Stomach (tissue), 9 donors: ENCODE data around the gene EIF3D. TPM values are rescaled to one million over a fixed set of nuclear protein-coding genes. Genes with fewer than 3 reads are reported as not detected.
A peak's percentile ranks its signal among the peaks of the same experiment; 100 is the strongest.

Experiments
- DNase-seq, 2 donors: peaks; one replicate each; pipeline versions ENCODE4 v3.0.0 to v3.0.0-alpha.2; 2013 to 2019
- H3K27ac ChIP-seq, 5 donors: fragments of 200-600 bp in 4 of 5; sonication (generic) in 4 of 5; one replicate each; pipeline ENCODE4 v1.5.1; 2013 to 2019; ENCODE audit warnings: mild to moderate bottlenecking in 1 of 5, moderate library complexity in 1 of 5
- H3K27me3 ChIP-seq, 3 donors: fragments of 200-600 bp; sonication (generic); one replicate each; pipeline ENCODE4 v1.5.1; 2017 to 2019; ENCODE audit warnings: mixed run types in 1 of 3
- H3K36me3 ChIP-seq, 4 donors: fragments of 200-600 bp; sonication (generic); 1 replicate in 3 of 4; 2 replicates in 1 of 4; pipeline ENCODE4 v1.5.1; 2016 to 2019
- H3K4me1 ChIP-seq, 4 donors: fragments of 200-600 bp; sonication (generic); one replicate each; pipeline ENCODE4 v1.5.1; 2016 to 2019
- H3K4me3 ChIP-seq, 4 donors: fragments of 200-600 bp; sonication (generic) in 3 of 4; one replicate each; pipeline ENCODE4 v1.5.1; 2016 to 2019; ENCODE audit warnings: mild to moderate bottlenecking in 1 of 4
- H3K9me3 ChIP-seq, 4 donors: fragments of 200-600 bp; sonication (generic); one replicate each; pipeline ENCODE4 v1.5.1; 2016 to 2019
- EP300 ChIP-seq: sonication (generic); formaldehyde crosslinking; IDR thresholded peaks from one replicate; pipeline ENCODE4 v1.6.1; 2017; ENCODE audit warnings: antibody characterized with exemption
- POLR2A ChIP-seq, 4 donors: fragments of 450-650 bp; IDR thresholded peaks; one replicate each; pipeline ENCODE4 v1.6.1; 2016; ENCODE audit warnings: antibody characterized with exemption in 4 of 4, control low read depth in 2 of 4, mild to moderate bottlenecking in 1 of 4, moderate library complexity in 1 of 4
- POLR2AphosphoS5 ChIP-seq, 3 donors: sonication (generic); formaldehyde crosslinking; IDR thresholded peaks; one replicate each; pipeline ENCODE4 v1.6.1; 2016; ENCODE audit warnings: antibody characterized with exemption in 3 of 3
- WGBS, 5 donors: extraction: QIAGEN DNeasy Blood & Tissue Kit in 3 of 5; methylation state at CpG; one replicate each; pipeline versions ENCODE4 v1.1.5 to v1.1.7; 2013 to 2018; 5-methylcytosine and 5-hydroxymethylcytosine counted together
- intact Hi-C: fragments of 100-400 bp; cut with DNase I; formaldehyde crosslinking; loops from one replicate; pipeline ENCODE4 v1.15.1; 2023; ENCODE audit warnings: low total_unique reads
- polyA plus RNA-seq, 3 donors: library from polyadenylated mRNA; stranded (reverse); fragments of 200-250 nt; gene quantifications; one replicate each; pipeline ENCODE4 v1.2.3, GENCODE V29; 2013
- total RNA-seq, 5 donors: library from RNA; depleted of rRNA; stranded (reverse); fragments of >200 nt; gene quantifications; one replicate each; pipeline versions ENCODE4 v1.1.0 to v1.2.3, GENCODE V29; 2014 to 2016
- TF ChIP-seq, protein P1 (sequence below), 7 experiments: fragments of 450-650 bp in 4 of 7; fragments of 200-600 bp in 3 of 7; sonication (generic) in 3 of 7; IDR thresholded peaks; one replicate each; pipeline ENCODE4 v1.5.1; 2016 to 2019; ENCODE audit warnings: antibody characterized with exemption in 7 of 7, control low read depth in 2 of 7, mild to moderate bottlenecking in 1 of 7
- donor health status: healthy with polysubstance abuse.
- donor health status: Bipolar disorder and iron deficiency.
- donor health status: healthy.

Gene EIF3D
- total and polyA plus RNA-seq, 8 donors, result 80.4 to 242 (median 187) TPM

- 86 to 100% (median 95%) methylated on average over 1 of the region's 1 CpG for WGBS, 5 donors
- TF ChIP-seq EP300 (no peak), POLR2AphosphoS5 (IDR thresholded peaks at IDR 0.05) (no peak), POLR2A (IDR thresholded peaks at IDR 0.05) (no peak)
- TF ChIP-seq, protein P1, sequence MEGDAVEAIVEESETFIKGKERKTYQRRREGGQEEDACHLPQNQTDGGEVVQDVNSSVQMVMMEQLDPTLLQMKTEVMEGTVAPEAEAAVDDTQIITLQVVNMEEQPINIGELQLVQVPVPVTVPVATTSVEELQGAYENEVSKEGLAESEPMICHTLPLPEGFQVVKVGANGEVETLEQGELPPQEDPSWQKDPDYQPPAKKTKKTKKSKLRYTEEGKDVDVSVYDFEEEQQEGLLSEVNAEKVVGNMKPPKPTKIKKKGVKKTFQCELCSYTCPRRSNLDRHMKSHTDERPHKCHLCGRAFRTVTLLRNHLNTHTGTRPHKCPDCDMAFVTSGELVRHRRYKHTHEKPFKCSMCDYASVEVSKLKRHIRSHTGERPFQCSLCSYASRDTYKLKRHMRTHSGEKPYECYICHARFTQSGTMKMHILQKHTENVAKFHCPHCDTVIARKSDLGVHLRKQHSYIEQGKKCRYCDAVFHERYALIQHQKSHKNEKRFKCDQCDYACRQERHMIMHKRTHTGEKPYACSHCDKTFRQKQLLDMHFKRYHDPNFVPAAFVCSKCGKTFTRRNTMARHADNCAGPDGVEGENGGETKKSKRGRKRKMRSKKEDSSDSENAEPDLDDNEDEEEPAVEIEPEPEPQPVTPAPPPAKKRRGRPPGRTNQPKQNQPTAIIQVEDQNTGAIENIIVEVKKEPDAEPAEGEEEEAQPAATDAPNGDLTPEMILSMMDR (IDR thresholded peaks at IDR 0.05), result no peak
- Histone ChIP-seq H3K36me3 (no peaks in the 10 kb centered on the region), H3K9me3 (no peaks in the 10 kb centered on the region), H3K27me3 (peaks cover 0 to 37% (median 0%) of the 10 kb centered on the region in 3 donors), H3K27ac (no peak overlapping the region), H3K4me3 (no peak overlapping the region), H3K4me1 (no peaks in the 10 kb centered on the region)
- intact Hi-C loops, result no loop called here
- no peak for DNase-seq
Measured at GRCh38 chr22:36574728-36575127, 45.8 kb upstream of the EIF3D start.

DNA sequence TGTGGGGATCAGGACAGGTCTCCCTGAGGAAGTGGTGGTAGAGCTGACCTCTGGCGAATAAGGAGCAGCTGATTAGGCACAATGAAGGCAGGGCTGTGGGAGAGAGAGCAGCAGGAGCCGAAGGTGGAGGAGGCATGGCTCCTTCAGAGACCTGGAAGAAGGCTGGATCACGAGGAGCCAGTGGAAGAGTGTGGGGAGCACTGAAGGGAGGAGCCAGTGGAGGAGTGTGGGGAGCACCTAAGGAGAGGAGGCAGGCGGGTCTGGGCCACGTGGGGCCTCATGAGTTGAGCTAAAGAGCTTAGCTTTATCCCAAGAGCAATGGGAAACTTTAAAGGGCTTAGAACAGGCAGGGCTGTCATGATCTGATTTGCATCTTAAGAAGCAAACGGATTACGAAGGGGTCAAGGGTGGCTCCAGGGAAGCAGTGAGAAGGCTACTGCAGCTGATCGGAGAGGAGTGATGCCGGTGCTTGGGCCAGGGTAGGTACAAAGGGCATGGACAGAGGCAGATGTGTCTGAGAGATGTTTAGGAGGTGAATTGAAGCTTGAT, 44.9 kb upstream of the EIF3D start:
- no peak for DNase-seq
- Histone ChIP-seq H3K27me3 (peaks cover 0 to 33% (median 0%) of the 10 kb centered on the region in 3 donors), H3K9me3 (no peaks in the 10 kb centered on the region), H3K4me3 (no peak overlapping the region), H3K27ac (no peak overlapping the region), H3K36me3 (no peaks in the 10 kb centered on the region), H3K4me1 (no peaks in the 10 kb centered on the region)
- TF ChIP-seq POLR2AphosphoS5 (IDR thresholded peaks at IDR 0.05) (no peak), EP300 (no peak), POLR2A (IDR thresholded peaks at IDR 0.05) (no peak)
- TF ChIP-seq, protein P1 (IDR thresholded peaks at IDR 0.05), result no peak
- intact Hi-C loops, result no loop called here
- 35 to 40% (median 37%) methylated on average over 9 of the region's 9 CpGs for WGBS, 5 donors

DNA sequence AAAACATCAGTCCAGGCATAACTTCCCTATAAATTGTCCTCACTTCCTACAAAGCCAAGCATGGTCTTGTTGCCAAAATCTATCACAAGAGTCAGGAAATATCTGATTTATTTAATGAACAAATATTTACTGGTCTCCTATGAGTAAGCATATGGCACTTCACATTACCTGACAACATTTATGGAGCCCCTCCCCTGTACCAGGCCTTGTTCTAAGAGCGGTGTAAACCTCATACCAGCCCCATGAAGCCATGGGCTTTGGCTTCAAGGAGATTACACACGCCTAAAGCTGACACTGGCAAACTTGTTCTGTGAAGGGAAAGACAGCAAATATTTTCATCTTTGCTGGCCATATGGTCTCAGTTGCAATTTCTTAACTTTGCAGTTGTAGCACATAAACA, 43.0 kb upstream of the EIF3D start:
- intact Hi-C loops, result no loop called here
- no peaks in the 10 kb centered on the region for H3K4me1 ChIP-seq
- H3K27ac ChIP-seq, result no peak overlapping the region
- H3K9me3 ChIP-seq, result no peaks in the 10 kb centered on the region
- H3K36me3 ChIP-seq, result no peaks in the 10 kb centered on the region
- DNase-seq, result no peak
- H3K27me3 ChIP-seq, result peaks cover 0 to 36% (median 0%) of the 10 kb centered on the region in 3 donors
- no peak overlapping the region for H3K4me3 ChIP-seq
- WGBS, 5 donors, result 30 to 60% (median 40%) methylated on average over 2 of the region's 2 CpGs
- no peak for TF ChIP-seq POLR2AphosphoS5 (IDR thresholded peaks at IDR 0.05)
- TF ChIP-seq POLR2A (IDR thresholded peaks at IDR 0.05), result no peak
- TF ChIP-seq EP300, result no peak
- TF ChIP-seq, protein P1 (IDR thresholded peaks at IDR 0.05), result no peak

GRCh38 chr22:36569999-36570398, 41.0 kb upstream of the EIF3D start:
- H3K9me3 ChIP-seq, result no peaks in the 10 kb centered on the region
- H3K36me3 ChIP-seq, result no peaks in the 10 kb centered on the region
- peaks cover 0 to 48% (median 12%) of the 10 kb centered on the region in 3 donors for H3K27me3 ChIP-seq
- H3K27ac ChIP-seq, result no peak overlapping the region
- H3K4me3 ChIP-seq, result no peak overlapping the region
- intact Hi-C loops, result no loop called here
- 27 to 42% (median 29%) methylated on average over 10 to 12 of the region's 12 CpGs for WGBS, 5 donors
- DNase-seq, result peak in 1 of 2 donors; percentile 33
- TF ChIP-seq POLR2A (IDR thresholded peaks at IDR 0.05), result no peak
- no peak for TF ChIP-seq POLR2AphosphoS5 (IDR thresholded peaks at IDR 0.05)
- TF ChIP-seq, protein P1 (IDR thresholded peaks at IDR 0.05), result no peak
- TF ChIP-seq EP300, result no peak
- H3K4me1 ChIP-seq, result no peaks in the 10 kb centered on the region
